Fibroblast of lung (primary cell): ENCODE measurements around the gene UBE2L6.

Experiments
- EZH2 ChIP-seq: IDR thresholded peaks from 2 replicates; pipeline ENCODE4 v1.5.1; 2012; ENCODE audit warnings: low read length, control low read depth, mild to moderate bottlenecking; ENCODE audit errors: missing control alignments
- TF ChIP-seq, protein P1 (sequence below), 2 donors: IDR thresholded peaks in 1 of 2; conservative IDR thresholded peaks in 1 of 2; 1 replicate in 1 of 2; 2 replicates in 1 of 2; pipeline ENCODE4 v1.5.1; 2011 to 2012; ENCODE audit warnings: low read length in 2 of 2, control low read depth in 1 of 2, inconsistent platforms in 1 of 2, low read depth in 1 of 2, mild to moderate bottlenecking in 1 of 2

DNA sequence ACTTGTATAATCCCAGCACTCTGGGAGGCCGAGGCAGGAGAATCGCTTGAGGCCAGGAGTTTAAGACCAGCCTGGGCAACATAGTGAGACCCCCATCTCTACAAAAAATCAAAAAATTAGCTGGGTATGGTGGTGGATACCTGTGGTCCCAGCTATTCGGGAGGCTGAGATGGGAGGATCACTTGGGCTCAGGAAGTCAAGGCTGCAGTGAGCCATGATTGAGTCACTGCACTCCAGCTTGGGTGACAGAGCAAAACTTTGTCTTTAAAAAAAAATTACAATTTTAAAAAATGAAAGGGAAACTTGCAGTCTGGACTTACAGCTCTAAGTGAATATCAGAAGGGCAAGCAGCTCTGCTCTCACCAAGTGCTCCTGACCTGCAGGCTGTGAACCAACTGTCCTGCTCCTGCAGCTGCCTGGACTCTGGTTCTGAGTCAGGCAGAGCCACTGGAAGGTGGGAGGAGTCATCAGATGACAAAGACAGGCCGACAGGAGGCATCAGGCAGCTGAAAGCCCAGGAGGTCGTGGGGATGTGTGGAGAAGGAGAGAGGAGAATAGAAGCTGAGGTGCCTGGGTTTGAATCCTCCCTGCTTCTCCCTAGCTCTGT, 20.5 kb downstream of the UBE2L6 start:
- TF ChIP-seq, protein P1, sequence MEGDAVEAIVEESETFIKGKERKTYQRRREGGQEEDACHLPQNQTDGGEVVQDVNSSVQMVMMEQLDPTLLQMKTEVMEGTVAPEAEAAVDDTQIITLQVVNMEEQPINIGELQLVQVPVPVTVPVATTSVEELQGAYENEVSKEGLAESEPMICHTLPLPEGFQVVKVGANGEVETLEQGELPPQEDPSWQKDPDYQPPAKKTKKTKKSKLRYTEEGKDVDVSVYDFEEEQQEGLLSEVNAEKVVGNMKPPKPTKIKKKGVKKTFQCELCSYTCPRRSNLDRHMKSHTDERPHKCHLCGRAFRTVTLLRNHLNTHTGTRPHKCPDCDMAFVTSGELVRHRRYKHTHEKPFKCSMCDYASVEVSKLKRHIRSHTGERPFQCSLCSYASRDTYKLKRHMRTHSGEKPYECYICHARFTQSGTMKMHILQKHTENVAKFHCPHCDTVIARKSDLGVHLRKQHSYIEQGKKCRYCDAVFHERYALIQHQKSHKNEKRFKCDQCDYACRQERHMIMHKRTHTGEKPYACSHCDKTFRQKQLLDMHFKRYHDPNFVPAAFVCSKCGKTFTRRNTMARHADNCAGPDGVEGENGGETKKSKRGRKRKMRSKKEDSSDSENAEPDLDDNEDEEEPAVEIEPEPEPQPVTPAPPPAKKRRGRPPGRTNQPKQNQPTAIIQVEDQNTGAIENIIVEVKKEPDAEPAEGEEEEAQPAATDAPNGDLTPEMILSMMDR (conservative IDR thresholded peaks at IDR 0.05 in 1 of 2, IDR thresholded peaks at IDR 0.05 in 1 of 2; ENCODE audit: low read depth in 1 of 2, low read length in 2 of 2), result peak; percentile 9
- no peak for TF ChIP-seq EZH2
